RCC 7860 (cell line): ENCODE data around the gene CCSAP.
"Not testable (repeated sequence)": the region's sequence is repeated elsewhere in the genome, so short reads cannot be mapped to it uniquely, and the experiment has no call there.

Experiments used
- DNase-seq: peaks from one replicate; pipeline ENCODE4 v3.0.0-alpha.2; 2015; ENCODE audit warnings: low spot score
- FAIRE-seq: peaks from 2 replicates; lab custom pipeline; 2012; peaks lifted over from hg19 to GRCh38; lab: Jason Lieb, UNC

Gene CCSAP

DNA sequence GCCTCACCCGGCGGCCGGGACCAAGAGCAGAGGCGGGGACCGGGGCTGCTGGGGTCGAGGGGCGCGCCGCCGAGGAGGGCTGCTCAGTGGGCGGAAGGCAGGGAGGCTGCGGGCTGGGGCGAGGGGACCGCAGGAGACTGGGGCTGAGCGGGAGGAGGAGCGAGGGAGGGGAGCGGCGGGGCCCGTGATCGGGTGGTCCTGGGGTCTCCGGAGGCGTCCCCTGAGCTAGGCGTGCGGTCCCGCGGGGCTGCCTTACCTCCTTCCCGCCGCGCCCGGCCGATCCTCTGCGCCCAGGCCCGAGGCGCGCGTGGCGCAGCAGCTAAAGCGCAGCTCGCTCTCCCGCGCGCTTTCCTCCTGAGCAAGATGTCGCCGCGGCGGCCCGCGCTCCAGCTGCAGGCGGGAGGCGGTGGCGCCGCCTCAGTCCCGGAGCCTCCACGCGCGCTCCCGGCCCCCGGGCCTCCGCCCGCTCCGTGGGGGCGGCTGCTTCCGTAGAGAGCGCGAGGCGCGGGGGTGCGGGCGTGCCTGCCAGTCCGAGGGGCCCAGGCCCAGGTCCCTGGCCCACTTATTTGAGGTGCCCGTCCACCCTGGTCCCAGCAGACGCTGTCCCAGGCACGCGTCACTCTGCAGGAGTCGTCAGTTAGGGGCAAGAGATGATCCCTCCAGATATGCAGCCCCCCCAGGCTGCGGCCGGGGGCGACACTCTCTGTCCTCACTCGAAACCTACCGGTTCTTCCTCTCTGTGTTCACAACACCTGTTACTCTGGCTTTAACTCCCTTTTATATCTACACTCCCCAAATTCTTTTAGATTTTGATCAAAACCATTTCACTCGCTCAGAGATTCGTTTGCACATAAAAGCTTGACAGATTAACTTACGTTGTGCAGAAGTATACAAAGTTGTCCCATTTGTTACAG is at the start of gene CCSAP:
Gene CCSAP, minus strand, starts transcription at position 392 of the 914 bp plus-strand sequence. CDS start 582 bp downstream, outside the sequence.
- no peak for FAIRE-seq
- no peak for DNase-seq

DNA sequence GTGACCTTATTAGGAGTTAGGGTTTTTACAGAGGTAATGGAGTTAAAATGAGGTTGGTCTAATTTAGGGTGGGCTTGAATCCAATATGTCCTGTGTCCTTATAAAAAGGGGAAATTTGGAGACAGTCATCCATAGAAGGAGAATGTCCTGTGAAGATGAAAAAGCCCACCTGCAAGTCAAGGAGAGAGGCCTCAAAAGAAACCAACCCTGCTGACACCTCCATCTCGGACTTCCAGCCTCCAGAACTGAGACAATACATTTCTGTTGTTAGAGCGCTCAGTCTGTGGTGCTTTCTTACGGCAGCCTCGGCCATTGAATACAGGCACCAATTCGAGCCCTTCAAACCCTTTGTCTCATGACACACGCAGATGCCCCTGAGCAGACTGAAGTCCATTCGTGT is 47.3 kb upstream of the CCSAP start:
- no peak for DNase-seq
- FAIRE-seq = no peak

GRCh38 chr1:229388897-229389580 is 46.2 kb upstream of the CCSAP start:
- DNase-seq (no peak), FAIRE-seq (no peak)

DNA sequence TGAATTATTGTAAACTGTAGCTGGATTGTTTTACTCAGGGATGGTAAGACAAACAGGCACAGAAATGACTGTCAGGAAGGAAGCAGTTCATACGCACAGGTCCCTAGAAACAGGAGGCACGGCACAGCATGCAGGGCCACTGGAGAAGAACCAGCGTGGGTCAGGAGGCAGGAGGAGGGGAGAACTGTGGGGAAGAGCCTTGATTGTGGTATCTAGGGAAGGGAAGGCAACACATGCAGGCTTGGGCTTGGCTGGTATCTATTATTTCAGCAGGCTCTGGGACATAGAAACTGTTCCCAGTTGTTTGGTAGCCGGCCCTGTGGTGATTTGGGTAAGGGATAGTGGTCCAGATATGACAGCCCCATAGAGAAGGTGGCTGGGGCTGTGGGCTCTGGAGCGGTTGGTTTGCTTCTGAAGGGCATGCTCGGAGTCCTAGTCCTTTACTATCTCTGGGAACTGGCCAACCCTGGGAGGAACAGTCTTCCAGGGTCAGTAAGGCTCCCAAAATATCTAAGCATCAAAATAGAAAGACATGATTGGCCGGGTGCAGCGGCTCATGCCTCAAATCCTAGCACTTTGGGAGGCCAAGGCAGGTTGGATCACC is 43.1 kb upstream of the CCSAP start:
- no peak for DNase-seq
- no peak for FAIRE-seq

GRCh38 chr1:229384822-229385221 is 42.0 kb upstream of the CCSAP start:
- FAIRE-seq = no peak
- DNase-seq = no peak

DNA sequence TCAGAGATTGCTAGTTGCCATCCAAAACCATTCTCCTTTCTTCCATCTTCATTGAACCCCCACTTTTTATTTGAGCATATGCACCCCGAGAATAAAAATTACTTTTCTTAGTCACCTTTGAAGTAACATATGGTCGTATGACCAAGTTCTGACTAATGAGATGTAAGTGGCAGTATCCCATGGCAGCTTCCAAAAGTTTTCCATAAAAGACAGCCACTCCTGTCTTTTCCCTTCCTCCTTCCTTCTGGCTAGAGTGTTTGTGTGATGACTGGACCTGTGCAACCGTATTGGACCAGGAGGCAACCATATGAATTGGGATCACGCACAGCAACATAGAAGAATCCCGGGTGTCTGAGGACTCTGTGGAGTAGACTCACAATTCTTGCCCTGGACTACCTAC is 41.1 kb upstream of the CCSAP start:
- FAIRE-seq (no peak), DNase-seq (no peak)

DNA sequence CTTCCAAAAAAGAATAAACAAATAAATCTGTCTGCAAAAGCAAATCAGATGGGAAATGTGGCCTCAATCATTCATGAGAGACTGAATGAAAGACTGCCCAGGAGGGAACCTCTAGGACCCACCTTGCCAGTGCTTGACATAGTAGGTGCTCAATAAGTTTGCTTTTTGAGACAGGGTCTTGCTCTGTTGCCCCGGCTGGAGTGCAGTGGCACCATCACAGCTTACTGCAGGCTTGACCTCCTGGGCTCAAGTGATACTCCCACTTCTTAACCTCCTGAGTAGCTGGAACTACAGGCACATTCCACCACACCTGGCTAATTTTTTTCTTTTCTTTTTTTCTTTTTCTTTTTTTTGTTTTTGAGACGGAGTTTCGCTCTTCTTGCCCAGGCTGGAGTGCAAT is 40.3 kb upstream of the CCSAP start:
- FAIRE-seq (no peak), DNase-seq (no peak)

- FAIRE-seq (no peak), DNase-seq (no peak)
These were observed 38.4 kb upstream of the CCSAP start for GRCh38 chr1:229381234-229381633.

GRCh38 chr1:229380536-229381160 is 37.8 kb upstream of the CCSAP start:
- no peak for DNase-seq

DNA sequence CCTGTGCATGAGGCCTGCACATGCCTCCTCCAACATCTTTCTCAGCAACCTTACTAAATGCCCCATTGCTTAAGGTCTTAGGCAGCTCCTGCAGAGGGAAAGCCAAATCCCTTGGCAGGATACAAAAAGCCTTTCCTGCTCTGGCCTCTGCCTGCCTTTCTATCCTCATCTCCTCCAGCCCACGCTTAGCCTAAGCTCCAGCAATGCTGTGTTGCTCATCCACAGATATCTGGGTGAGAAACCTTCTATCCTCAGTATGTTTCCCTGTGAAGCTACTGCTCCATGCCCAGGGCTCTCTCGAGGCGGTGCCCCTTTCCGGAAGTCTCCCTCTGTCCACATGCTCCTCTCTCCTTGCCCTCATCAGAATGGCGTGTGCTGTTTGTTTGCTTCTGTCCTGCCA is 37.0 kb upstream of the CCSAP start:
- FAIRE-seq = no peak
- DNase-seq = no peak

More at GRCh38 chr1:229380536-229381160, 37.8 kb upstream of the CCSAP start:
- FAIRE-seq = no peak

DNA sequence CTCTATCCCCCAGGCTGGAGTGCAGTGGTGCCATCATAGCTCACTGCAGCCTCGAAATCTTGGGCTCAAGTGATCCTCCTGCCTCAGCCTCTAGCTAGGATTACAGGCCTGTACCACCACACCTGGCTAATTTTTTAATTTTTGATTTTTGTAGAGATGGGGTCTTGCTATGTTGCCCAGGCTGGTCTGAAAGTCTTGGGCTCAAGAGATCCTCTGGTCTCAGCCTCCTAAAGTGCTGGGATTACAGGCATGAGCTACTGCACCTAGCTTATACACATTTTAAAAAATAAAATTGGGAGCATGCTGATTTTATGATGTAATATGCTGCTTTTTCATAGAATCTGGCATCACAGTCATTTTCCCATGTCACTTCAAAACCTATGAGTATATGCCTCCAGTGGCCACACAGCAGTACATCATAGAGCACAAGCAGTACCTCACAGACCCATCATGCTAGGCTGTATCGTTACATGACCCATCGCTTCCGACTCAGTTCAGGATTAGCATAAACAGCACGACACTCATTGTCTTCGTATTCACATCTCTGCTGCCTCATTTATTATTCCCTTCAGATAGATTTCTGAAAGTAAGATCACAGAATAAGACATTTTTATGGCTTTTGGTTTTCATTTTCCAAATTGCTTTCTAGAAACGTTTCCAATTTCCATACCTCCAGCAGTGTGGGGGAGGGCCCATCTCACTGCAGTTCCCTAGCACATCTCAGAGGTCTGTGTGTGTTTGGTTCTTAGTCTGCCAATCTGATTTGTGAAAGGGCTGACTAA is 35.9 kb upstream of the CCSAP start:
- no peak for FAIRE-seq
- DNase-seq = no peak

DNA sequence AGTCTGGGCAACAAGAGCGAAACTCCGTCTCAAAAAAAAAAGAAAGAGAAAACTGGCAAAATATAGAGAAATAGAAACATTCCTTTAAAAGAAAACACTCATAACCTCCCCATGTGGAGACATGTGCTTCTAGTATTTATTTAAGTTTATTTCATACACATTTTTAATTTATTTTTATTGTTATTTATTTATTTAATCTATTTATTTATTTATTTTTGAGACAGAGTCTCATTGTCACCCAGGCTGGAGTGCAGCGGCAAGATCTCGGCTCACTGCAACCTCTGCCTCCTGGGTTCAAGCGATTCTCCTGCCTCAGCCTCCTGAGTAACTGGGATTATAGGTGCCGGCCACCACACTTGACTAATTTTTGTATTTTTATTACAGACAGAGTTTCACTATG is 35.2 kb upstream of the CCSAP start:
- DNase-seq, FAIRE-seq: not testable (repeated sequence)

GRCh38 chr1:229377429-229377828 is 34.6 kb upstream of the CCSAP start:
- DNase-seq (no peak), FAIRE-seq (no peak)

DNA sequence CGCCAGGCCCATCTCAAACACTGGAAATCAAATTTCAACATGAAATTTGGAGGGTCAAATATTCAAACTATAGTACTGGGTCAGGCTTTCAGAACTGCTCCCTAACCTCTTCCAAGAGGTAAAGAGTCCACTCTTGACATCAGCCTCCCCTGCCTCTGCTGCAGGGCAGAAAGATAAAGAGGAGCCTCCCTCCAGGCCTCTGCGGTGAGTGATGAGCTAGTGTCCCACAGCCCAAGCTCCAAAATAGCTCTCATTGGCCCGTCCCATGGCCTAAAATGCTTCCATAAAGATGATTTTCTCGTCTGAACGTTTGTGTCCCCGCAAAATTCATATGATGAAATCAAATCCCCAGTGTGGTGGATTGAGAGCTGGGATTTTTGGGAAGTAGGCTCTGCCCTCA is 33.7 kb upstream of the CCSAP start:
- FAIRE-seq (no peak), DNase-seq (no peak)

GRCh38 chr1:229374485-229374884 is 31.6 kb upstream of the CCSAP start:
- DNase-seq = no peak
- FAIRE-seq = no peak

GRCh38 chr1:229373395-229373794 is 30.5 kb upstream of the CCSAP start:
- FAIRE-seq (no peak), DNase-seq (no peak)

GRCh38 chr1:229372251-229372650 is 29.4 kb upstream of the CCSAP start:
- FAIRE-seq (no peak), DNase-seq (no peak)

DNA sequence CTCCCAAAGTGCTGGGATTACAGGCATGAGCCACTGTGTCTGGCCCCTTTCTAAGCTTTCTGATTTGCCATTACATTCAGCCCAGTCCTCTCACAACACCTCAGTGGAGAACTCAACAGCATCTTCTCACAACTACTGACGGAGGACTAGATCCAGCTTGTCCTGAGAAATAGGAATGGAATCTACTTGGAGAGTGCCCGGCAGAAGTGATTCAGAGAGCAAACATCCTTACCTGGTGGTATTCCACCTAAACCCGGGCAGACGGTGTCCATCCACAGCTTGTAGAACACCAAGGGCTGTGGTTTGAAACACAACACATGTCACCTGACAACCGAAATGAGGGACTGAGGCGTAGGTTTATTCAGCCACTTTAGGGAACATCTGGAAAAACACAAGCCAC is 28.8 kb upstream of the CCSAP start:
- no peak for DNase-seq
- no peak for FAIRE-seq

- FAIRE-seq (no peak), DNase-seq (no peak)
These were observed 27.8 kb upstream of the CCSAP start for GRCh38 chr1:229370601-229371021.

DNA sequence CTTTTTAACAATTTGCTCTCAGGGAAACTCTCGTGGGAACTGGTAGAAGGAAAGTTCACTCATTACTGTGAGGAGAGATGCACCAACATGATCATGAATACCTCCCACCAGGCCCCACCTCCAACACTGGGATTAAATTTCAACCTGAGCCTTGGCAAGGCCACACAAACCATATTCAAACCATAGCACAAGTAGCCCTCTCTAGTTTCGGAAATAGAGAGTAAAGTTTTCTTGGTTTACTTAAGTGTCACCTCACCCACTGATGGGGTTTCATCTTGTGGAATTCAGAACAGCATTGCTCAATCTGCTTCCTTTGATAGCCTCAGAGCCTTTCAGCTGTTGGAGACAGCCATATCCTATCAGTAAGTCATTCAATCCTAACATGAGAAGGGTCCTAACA is 25.5 kb upstream of the CCSAP start:
- FAIRE-seq (no peak), DNase-seq (no peak)
